Urinary bladder (tissue), 4 donors: ENCODE measurements around the gene MAPRE2. TPM values are rescaled to one million over a fixed set of nuclear protein-coding genes. Genes with fewer than 3 reads are reported as not detected.

Experiments used
- DNase-seq: peaks from one replicate; pipeline ENCODE4 v3.0.0-alpha.2; 2015; ENCODE audit errors: extremely low spot score
- H3K27ac ChIP-seq: one replicate; pipeline ENCODE4 v1.5.1; 2013; ENCODE audit warnings: low read depth, mild to moderate bottlenecking, moderate library complexity
- H3K36me3 ChIP-seq: one replicate; pipeline ENCODE4 v1.6.1; 2013; ENCODE audit warnings: mild to moderate bottlenecking, moderate library complexity; ENCODE audit not compliant: insufficient read depth
- H3K4me1 ChIP-seq: one replicate; pipeline ENCODE4 v1.6.1; 2013; ENCODE audit warnings: mild to moderate bottlenecking, moderate library complexity; ENCODE audit not compliant: insufficient read depth
- H3K4me3 ChIP-seq: one replicate; pipeline ENCODE4 v1.5.1; 2013; ENCODE audit warnings: low read depth, low read length
- WGBS: extraction: QIAGEN DNeasy Blood & Tissue Kit; methylation state at CpG from one replicate; pipeline ENCODE4 v1.1.7; 2013; 5-methylcytosine and 5-hydroxymethylcytosine counted together
- polyA plus RNA-seq: library from polyadenylated mRNA; stranded (reverse); fragments of 200-250 nt; gene quantifications from one replicate; pipeline ENCODE4 v1.2.3, GENCODE V29; 2013
- total RNA-seq: library from RNA; depleted of rRNA; stranded (reverse); fragments of >200 nt; gene quantifications from one replicate; pipeline ENCODE4 v1.2.3, GENCODE V29; 2014
- donor health status: healthy with polysubstance abuse.
- donor health status: healthy.

MAPRE2 gene
- total and polyA plus RNA-seq, 2 donors: 21.7 to 42.0 TPM

GRCh38 chr18:35174093-35174731, 133.0 kb downstream of the MAPRE2 start:
- Histone ChIP-seq H3K4me3 (no peak overlapping the region), H3K27ac (no peak overlapping the region), H3K36me3 (no peaks in the 10 kb centered on the region), H3K4me1 (no peaks in the 10 kb centered on the region)
- no peak for DNase-seq
- 20% methylated on average over 5 of the region's 5 CpGs for WGBS

- Histone ChIP-seq H3K4me1 (no peaks in the 10 kb centered on the region), H3K27ac (no peak overlapping the region), H3K4me3 (no peak overlapping the region), H3K36me3 (no peaks in the 10 kb centered on the region)
- 86% methylated on average over 2 of the region's 2 CpGs for WGBS
- no peak for DNase-seq
Measured at GRCh38 chr18:35174745-35175144, 133.5 kb downstream of the MAPRE2 start.

- H3K4me3 ChIP-seq: no peak overlapping the region
- no peak for DNase-seq
- no peaks in the 10 kb centered on the region for H3K36me3 ChIP-seq
- WGBS: 92% methylated on average over 3 of the region's 3 CpGs
- H3K4me1 ChIP-seq: no peaks in the 10 kb centered on the region
- no peak overlapping the region for H3K27ac ChIP-seq
Measured at GRCh38 chr18:35176925-35177324, 135.7 kb downstream of the MAPRE2 start.

GRCh38 chr18:35178260-35178659, 137.0 kb downstream of the MAPRE2 start:
- whole genome bisulfite sequencing: 59% methylated on average over 3 of the region's 3 CpGs
- no peak overlapping the region for H3K27ac ChIP-seq
- no peaks in the 10 kb centered on the region for H3K36me3 ChIP-seq

GRCh38 chr18:35179906-35180305, 138.7 kb downstream of the MAPRE2 start:
- Histone ChIP-seq H3K36me3 (no peaks in the 10 kb centered on the region), H3K4me1 (no peaks in the 10 kb centered on the region), H3K4me3 (no peak overlapping the region), H3K27ac (no peak overlapping the region)
- WGBS: 91% methylated on average over 4 of the region's 4 CpGs
- no peak for DNase-seq

More at GRCh38 chr18:35178260-35178659, 137.0 kb downstream of the MAPRE2 start:
- no peak for DNase-seq
- H3K4me3 ChIP-seq: no peak overlapping the region
- no peaks in the 10 kb centered on the region for H3K4me1 ChIP-seq

GRCh38 chr18:35180455-35180854, 139.2 kb downstream of the MAPRE2 start:
- no peaks in the 10 kb centered on the region for H3K36me3 ChIP-seq
- WGBS: 58% methylated on average over 1 of the region's 1 CpG
- H3K27ac ChIP-seq: no peak overlapping the region
- H3K4me1 ChIP-seq: no peaks in the 10 kb centered on the region
- no peak for DNase-seq
- no peak overlapping the region for H3K4me3 ChIP-seq

- no peaks in the 10 kb centered on the region for H3K4me1 ChIP-seq
- H3K27ac ChIP-seq: no peak overlapping the region
- WGBS: 93% methylated on average over 6 of the region's 6 CpGs
- no peak for DNase-seq
- H3K36me3 ChIP-seq: no peaks in the 10 kb centered on the region
- H3K4me3 ChIP-seq: no peak overlapping the region
Measured at GRCh38 chr18:35182151-35182550, 140.9 kb downstream of the MAPRE2 start.

- Histone ChIP-seq H3K4me1 (no peaks in the 10 kb centered on the region), H3K36me3 (no peaks in the 10 kb centered on the region), H3K4me3 (no peak overlapping the region), H3K27ac (no peak overlapping the region)
- 77% methylated on average over 5 of the region's 5 CpGs for WGBS
- DNase-seq: no peak
Measured at GRCh38 chr18:35183886-35184285, 142.7 kb downstream of the MAPRE2 start.

GRCh38 chr18:35185771-35186170, 144.6 kb downstream of the MAPRE2 start:
- H3K4me1 ChIP-seq: no peaks in the 10 kb centered on the region
- WGBS: 77% methylated on average over 2 of the region's 2 CpGs
- H3K27ac ChIP-seq: no peak overlapping the region
- H3K36me3 ChIP-seq: no peaks in the 10 kb centered on the region
- no peak overlapping the region for H3K4me3 ChIP-seq
- no peak for DNase-seq

GRCh38 chr18:35186291-35187034, 145.2 kb downstream of the MAPRE2 start:
- Histone ChIP-seq H3K4me1 (no peaks in the 10 kb centered on the region), H3K4me3 (no peak overlapping the region), H3K27ac (no peak overlapping the region), H3K36me3 (no peaks in the 10 kb centered on the region)
- 63% methylated on average over 6 of the region's 6 CpGs for WGBS
- no peak for DNase-seq

- no peak overlapping the region for H3K4me3 ChIP-seq
- no peaks in the 10 kb centered on the region for H3K4me1 ChIP-seq
- DNase-seq: no peak
- 39% methylated on average over 1 of the region's 1 CpG for WGBS
- no peak overlapping the region for H3K27ac ChIP-seq
- H3K36me3 ChIP-seq: no peaks in the 10 kb centered on the region
Measured at GRCh38 chr18:35189510-35189909, 148.3 kb downstream of the MAPRE2 start.

GRCh38 chr18:35190948-35191697, 149.9 kb downstream of the MAPRE2 start:
- Histone ChIP-seq H3K36me3 (no peaks in the 10 kb centered on the region), H3K4me1 (no peaks in the 10 kb centered on the region), H3K27ac (no peak overlapping the region), H3K4me3 (no peak overlapping the region)
- no peak for DNase-seq
- 41% methylated on average over 4 of the region's 4 CpGs for WGBS

GRCh38 chr18:35191698-35192025, 150.4 kb downstream of the MAPRE2 start:
- Histone ChIP-seq H3K36me3 (no peaks in the 10 kb centered on the region), H3K4me1 (no peaks in the 10 kb centered on the region), H3K4me3 (no peak overlapping the region), H3K27ac (no peak overlapping the region)
- no peak for DNase-seq
- 66% methylated on average over 5 of the region's 5 CpGs for WGBS

- Histone ChIP-seq H3K4me1 (no peaks in the 10 kb centered on the region), H3K36me3 (no peaks in the 10 kb centered on the region), H3K27ac (no peak overlapping the region), H3K4me3 (no peak overlapping the region)
- WGBS: 91% methylated on average over 4 of the region's 4 CpGs
- DNase-seq: no peak
Measured at GRCh38 chr18:35192415-35192814, 151.2 kb downstream of the MAPRE2 start.
